ENCODE results near the gene CNGA1. TPM values are rescaled to one million over a fixed set of nuclear protein-coding genes. Genes with fewer than 3 reads are reported as not detected.

Gene CNGA1
- total RNA-seq, 4 donors from 2014 or later = 0.40 to 1.8 TPM; not detected in 2

- H3K27me3 ChIP-seq = no peaks in the 10 kb centered on the region
- H3K4me3 ChIP-seq = no peak overlapping the region
- peaks cover 0 to 8% (median 0%) of the 10 kb centered on the region in 3 donors for H3K4me1 ChIP-seq
- no peaks in the 10 kb centered on the region for H3K9me3 ChIP-seq
- TF ChIP-seq, protein P1, sequence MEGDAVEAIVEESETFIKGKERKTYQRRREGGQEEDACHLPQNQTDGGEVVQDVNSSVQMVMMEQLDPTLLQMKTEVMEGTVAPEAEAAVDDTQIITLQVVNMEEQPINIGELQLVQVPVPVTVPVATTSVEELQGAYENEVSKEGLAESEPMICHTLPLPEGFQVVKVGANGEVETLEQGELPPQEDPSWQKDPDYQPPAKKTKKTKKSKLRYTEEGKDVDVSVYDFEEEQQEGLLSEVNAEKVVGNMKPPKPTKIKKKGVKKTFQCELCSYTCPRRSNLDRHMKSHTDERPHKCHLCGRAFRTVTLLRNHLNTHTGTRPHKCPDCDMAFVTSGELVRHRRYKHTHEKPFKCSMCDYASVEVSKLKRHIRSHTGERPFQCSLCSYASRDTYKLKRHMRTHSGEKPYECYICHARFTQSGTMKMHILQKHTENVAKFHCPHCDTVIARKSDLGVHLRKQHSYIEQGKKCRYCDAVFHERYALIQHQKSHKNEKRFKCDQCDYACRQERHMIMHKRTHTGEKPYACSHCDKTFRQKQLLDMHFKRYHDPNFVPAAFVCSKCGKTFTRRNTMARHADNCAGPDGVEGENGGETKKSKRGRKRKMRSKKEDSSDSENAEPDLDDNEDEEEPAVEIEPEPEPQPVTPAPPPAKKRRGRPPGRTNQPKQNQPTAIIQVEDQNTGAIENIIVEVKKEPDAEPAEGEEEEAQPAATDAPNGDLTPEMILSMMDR (IDR thresholded peaks at IDR 0.05) = no peak
- TF ChIP-seq EP300 (IDR thresholded peaks at IDR 0.05) (no peak), POLR2A (IDR thresholded peaks at IDR 0.05) (no peak), POLR2AphosphoS5 (IDR thresholded peaks at IDR 0.05) (no peak)
- no peak overlapping the region for H3K27ac ChIP-seq
- H3K36me3 ChIP-seq = no peaks in the 10 kb centered on the region
- ATAC-seq = no peak
Measured at GRCh38 chr4:48032721-48033120, 16.2 kb upstream of the CNGA1 start.

GRCh38 chr4:48031802-48032525 is 15.5 kb upstream of the CNGA1 start:
- TF ChIP-seq POLR2A (IDR thresholded peaks at IDR 0.05) (no peak), EP300 (IDR thresholded peaks at IDR 0.05) (no peak), POLR2AphosphoS5 (IDR thresholded peaks at IDR 0.05) (no peak)
- TF ChIP-seq, protein P1 (IDR thresholded peaks at IDR 0.05) = no peak
- 63 to 64% methylated on average over 6 to 12 of the region's 12 CpGs for WGBS, 2 donors (ENCODE audit: low coverage in 1 of 2)
- H3K9me3 ChIP-seq = no peaks in the 10 kb centered on the region
- ATAC-seq = no peak
- H3K4me3 ChIP-seq = no peak overlapping the region
- no peaks in the 10 kb centered on the region for H3K27me3 ChIP-seq
- H3K36me3 ChIP-seq = no peaks in the 10 kb centered on the region
- H3K27ac ChIP-seq = no peak overlapping the region
- peaks cover 0 to 8% (median 0%) of the 10 kb centered on the region in 3 donors for H3K4me1 ChIP-seq

GRCh38 chr4:48030470-48030869 is 14.0 kb upstream of the CNGA1 start:
- H3K4me3 ChIP-seq = no peak overlapping the region
- no peak overlapping the region for H3K27ac ChIP-seq
- TF ChIP-seq POLR2A (IDR thresholded peaks at IDR 0.05) = no peak
- TF ChIP-seq, protein P1 (IDR thresholded peaks at IDR 0.05) = no peak
- TF ChIP-seq POLR2AphosphoS5 (IDR thresholded peaks at IDR 0.05) = no peak
- TF ChIP-seq EP300 (IDR thresholded peaks at IDR 0.05) = no peak
- H3K4me1 ChIP-seq = peaks cover 0 to 8% (median 0%) of the 10 kb centered on the region in 3 donors
- whole genome bisulfite sequencing, 2 donors (ENCODE audit: low coverage in 1 of 2) = 18 to 49% methylated on average over 2 to 3 of the region's 3 CpGs
- H3K36me3 ChIP-seq = no peaks in the 10 kb centered on the region
- H3K9me3 ChIP-seq = no peaks in the 10 kb centered on the region
- no peaks in the 10 kb centered on the region for H3K27me3 ChIP-seq
- no peak for ATAC-seq

- WGBS, 2 donors (ENCODE audit: low coverage in 1 of 2) = 50% methylated on average over 2 of the region's 2 CpGs; no CpG with 5 or more reads in 1 of the 2 donors
- H3K27ac ChIP-seq = no peak overlapping the region
Measured at GRCh38 chr4:48028696-48029095, 12.2 kb upstream of the CNGA1 start.

More at GRCh38 chr4:48028696-48029095, 12.2 kb upstream of the CNGA1 start:
- no peaks in the 10 kb centered on the region for H3K36me3 ChIP-seq
- H3K27me3 ChIP-seq = no peaks in the 10 kb centered on the region
- peaks cover 0 to 8% (median 0%) of the 10 kb centered on the region in 3 donors for H3K4me1 ChIP-seq
- no peak overlapping the region for H3K4me3 ChIP-seq
- H3K9me3 ChIP-seq = no peaks in the 10 kb centered on the region
- TF ChIP-seq POLR2AphosphoS5 (IDR thresholded peaks at IDR 0.05) (no peak), EP300 (IDR thresholded peaks at IDR 0.05) (no peak), POLR2A (IDR thresholded peaks at IDR 0.05) (no peak)
- TF ChIP-seq, protein P1 (IDR thresholded peaks at IDR 0.05) = no peak
- no peak for ATAC-seq

Measured in gastroesophageal sphincter (tissue), 4 donors.